ENCODE measurements around the gene CTDSPL.

DNA sequence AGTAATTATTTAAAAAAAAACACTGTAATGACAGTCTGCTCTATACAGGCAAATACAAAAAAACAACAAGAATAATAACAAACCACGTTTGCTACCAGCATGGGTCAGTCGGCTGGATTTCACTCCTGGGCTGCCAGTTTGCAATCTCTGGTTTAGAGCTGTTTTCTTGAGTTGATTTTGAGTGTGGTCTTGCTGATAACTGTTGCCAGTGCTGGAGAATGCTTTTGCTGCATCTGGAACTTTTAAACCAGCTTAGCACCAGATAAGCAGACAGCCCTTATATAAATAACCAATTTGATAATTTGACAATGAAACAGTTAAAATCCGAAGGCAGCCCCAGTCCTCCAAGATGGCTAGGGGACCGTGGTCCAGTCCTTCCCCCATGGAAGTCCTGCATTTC is 14.0 kb upstream of the CTDSPL start:
- TF ChIP-seq, protein P1, sequence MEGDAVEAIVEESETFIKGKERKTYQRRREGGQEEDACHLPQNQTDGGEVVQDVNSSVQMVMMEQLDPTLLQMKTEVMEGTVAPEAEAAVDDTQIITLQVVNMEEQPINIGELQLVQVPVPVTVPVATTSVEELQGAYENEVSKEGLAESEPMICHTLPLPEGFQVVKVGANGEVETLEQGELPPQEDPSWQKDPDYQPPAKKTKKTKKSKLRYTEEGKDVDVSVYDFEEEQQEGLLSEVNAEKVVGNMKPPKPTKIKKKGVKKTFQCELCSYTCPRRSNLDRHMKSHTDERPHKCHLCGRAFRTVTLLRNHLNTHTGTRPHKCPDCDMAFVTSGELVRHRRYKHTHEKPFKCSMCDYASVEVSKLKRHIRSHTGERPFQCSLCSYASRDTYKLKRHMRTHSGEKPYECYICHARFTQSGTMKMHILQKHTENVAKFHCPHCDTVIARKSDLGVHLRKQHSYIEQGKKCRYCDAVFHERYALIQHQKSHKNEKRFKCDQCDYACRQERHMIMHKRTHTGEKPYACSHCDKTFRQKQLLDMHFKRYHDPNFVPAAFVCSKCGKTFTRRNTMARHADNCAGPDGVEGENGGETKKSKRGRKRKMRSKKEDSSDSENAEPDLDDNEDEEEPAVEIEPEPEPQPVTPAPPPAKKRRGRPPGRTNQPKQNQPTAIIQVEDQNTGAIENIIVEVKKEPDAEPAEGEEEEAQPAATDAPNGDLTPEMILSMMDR (IDR thresholded peaks at IDR 0.05; ENCODE audit: low read depth, low read length, missing input control): no peak
- TF ChIP-seq EGR1 (IDR thresholded peaks at IDR 0.05; ENCODE audit: low read depth in 2 of 2) (no peak), SP1 (IDR thresholded peaks at IDR 0.05) (no peak), RXRA (IDR thresholded peaks at IDR 0.05) (no peak), FOXA1 (IDR thresholded peaks at IDR 0.05) (no peak), RAD21 (IDR thresholded peaks at IDR 0.05) (no peak), TAF1 (conservative IDR thresholded peaks at IDR 0.05) (no peak), YY1 (IDR thresholded peaks at IDR 0.05) (no peak)
- TF ChIP-seq, protein P2, sequence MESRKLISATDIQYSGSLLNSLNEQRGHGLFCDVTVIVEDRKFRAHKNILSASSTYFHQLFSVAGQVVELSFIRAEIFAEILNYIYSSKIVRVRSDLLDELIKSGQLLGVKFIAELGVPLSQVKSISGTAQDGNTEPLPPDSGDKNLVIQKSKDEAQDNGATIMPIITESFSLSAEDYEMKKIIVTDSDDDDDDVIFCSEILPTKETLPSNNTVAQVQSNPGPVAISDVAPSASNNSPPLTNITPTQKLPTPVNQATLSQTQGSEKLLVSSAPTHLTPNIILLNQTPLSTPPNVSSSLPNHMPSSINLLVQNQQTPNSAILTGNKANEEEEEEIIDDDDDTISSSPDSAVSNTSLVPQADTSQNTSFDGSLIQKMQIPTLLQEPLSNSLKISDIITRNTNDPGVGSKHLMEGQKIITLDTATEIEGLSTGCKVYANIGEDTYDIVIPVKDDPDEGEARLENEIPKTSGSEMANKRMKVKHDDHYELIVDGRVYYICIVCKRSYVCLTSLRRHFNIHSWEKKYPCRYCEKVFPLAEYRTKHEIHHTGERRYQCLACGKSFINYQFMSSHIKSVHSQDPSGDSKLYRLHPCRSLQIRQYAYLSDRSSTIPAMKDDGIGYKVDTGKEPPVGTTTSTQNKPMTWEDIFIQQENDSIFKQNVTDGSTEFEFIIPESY (IDR thresholded peaks at IDR 0.05): no peak
- TF ChIP-seq, protein P3, sequence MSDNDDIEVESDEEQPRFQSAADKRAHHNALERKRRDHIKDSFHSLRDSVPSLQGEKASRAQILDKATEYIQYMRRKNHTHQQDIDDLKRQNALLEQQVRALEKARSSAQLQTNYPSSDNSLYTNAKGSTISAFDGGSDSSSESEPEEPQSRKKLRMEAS (IDR thresholded peaks at IDR 0.05): no peak
- TF ChIP-seq, protein P4, sequence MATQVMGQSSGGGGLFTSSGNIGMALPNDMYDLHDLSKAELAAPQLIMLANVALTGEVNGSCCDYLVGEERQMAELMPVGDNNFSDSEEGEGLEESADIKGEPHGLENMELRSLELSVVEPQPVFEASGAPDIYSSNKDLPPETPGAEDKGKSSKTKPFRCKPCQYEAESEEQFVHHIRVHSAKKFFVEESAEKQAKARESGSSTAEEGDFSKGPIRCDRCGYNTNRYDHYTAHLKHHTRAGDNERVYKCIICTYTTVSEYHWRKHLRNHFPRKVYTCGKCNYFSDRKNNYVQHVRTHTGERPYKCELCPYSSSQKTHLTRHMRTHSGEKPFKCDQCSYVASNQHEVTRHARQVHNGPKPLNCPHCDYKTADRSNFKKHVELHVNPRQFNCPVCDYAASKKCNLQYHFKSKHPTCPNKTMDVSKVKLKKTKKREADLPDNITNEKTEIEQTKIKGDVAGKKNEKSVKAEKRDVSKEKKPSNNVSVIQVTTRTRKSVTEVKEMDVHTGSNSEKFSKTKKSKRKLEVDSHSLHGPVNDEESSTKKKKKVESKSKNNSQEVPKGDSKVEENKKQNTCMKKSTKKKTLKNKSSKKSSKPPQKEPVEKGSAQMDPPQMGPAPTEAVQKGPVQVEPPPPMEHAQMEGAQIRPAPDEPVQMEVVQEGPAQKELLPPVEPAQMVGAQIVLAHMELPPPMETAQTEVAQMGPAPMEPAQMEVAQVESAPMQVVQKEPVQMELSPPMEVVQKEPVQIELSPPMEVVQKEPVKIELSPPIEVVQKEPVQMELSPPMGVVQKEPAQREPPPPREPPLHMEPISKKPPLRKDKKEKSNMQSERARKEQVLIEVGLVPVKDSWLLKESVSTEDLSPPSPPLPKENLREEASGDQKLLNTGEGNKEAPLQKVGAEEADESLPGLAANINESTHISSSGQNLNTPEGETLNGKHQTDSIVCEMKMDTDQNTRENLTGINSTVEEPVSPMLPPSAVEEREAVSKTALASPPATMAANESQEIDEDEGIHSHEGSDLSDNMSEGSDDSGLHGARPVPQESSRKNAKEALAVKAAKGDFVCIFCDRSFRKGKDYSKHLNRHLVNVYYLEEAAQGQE (IDR thresholded peaks at IDR 0.05): no peak
